ENCODE data around the gene LY6G5C. TPM values are rescaled to one million over a fixed set of nuclear protein-coding genes. Genes with fewer than 3 reads are reported as not detected.

Gene LY6G5C
- total and polyA plus RNA-seq, 4 donors: 0.40 to 13.1 (median 5.9) TPM

GRCh38 chr6:31658158-31658688, 22.6 kb downstream of the LY6G5C start:
- H3K27ac ChIP-seq (ENCODE audit: low read depth, low read length): no peak overlapping the region
- no peak for DNase-seq (ENCODE audit: low read depth in 4 of 6, low spot score in 6 of 6)
- H3K4me1 ChIP-seq (ENCODE audit: control insufficient read depth, insufficient read depth, low read length): peaks cover 45% of the 10 kb centered on the region
- no peaks in the 10 kb centered on the region for H3K9me3 ChIP-seq (ENCODE audit: control insufficient read depth, insufficient read depth, low read length)
- 91% methylated on average over 2 of the region's 4 CpGs for WGBS (ENCODE audit: insufficient coverage)
- H3K4me3 ChIP-seq (ENCODE audit: low read depth, low read length): no peak overlapping the region
- H3K36me3 ChIP-seq (ENCODE audit: control insufficient read depth, insufficient read depth, low read length): peaks cover 42% of the 10 kb centered on the region
- no peaks in the 10 kb centered on the region for H3K27me3 ChIP-seq (ENCODE audit: control insufficient read depth, insufficient read depth, low read length)

GRCh38 chr6:31657406-31658157, 23.3 kb downstream of the LY6G5C start:
- Histone ChIP-seq H3K36me3 (ENCODE audit: control insufficient read depth, insufficient read depth, low read length) (peaks cover 38% of the 10 kb centered on the region), H3K9me3 (ENCODE audit: control insufficient read depth, insufficient read depth, low read length) (no peaks in the 10 kb centered on the region), H3K27ac (ENCODE audit: low read depth, low read length) (no peak overlapping the region), H3K4me1 (ENCODE audit: control insufficient read depth, insufficient read depth, low read length) (peaks cover 43% of the 10 kb centered on the region), H3K27me3 (ENCODE audit: control insufficient read depth, insufficient read depth, low read length) (no peaks in the 10 kb centered on the region), H3K4me3 (ENCODE audit: low read depth, low read length) (no peak overlapping the region)
- WGBS (ENCODE audit: insufficient coverage): 93% methylated on average over 2 of the region's 6 CpGs
- no peak for DNase-seq (ENCODE audit: low read depth in 4 of 6, low spot score in 6 of 6)

- H3K27ac ChIP-seq (ENCODE audit: low read depth, low read length): no peak within 1 kb of the TSS
- WGBS (ENCODE audit: insufficient coverage): 100% methylated on average over 4 of the region's 8 CpGs
- no peaks in the 10 kb centered on the region for H3K9me3 ChIP-seq (ENCODE audit: control insufficient read depth, insufficient read depth, low read length)
- peaks cover 40% of the 10 kb centered on the region for H3K4me1 ChIP-seq (ENCODE audit: control insufficient read depth, insufficient read depth, low read length)
- no peak for DNase-seq (ENCODE audit: low read depth in 4 of 6, low spot score in 6 of 6)
- peaks cover 25% of the 10 kb centered on the region for H3K36me3 ChIP-seq (ENCODE audit: control insufficient read depth, insufficient read depth, low read length)
- no peaks in the 10 kb centered on the region for H3K27me3 ChIP-seq (ENCODE audit: control insufficient read depth, insufficient read depth, low read length)
- no peak within 1 kb of the TSS for H3K4me3 ChIP-seq (ENCODE audit: low read depth, low read length)
Observed at GRCh38 chr6:31655349-31656237, 25.3 kb downstream of the LY6G5C start, which contains the start of gene APOM. Gene APOM (plus strand): TSS chr6:31655894. CDS start chr6:31655967, 73 bp downstream.

GRCh38 chr6:31654574-31655348, 26.1 kb downstream of the LY6G5C start:
- H3K27ac ChIP-seq (ENCODE audit: low read depth, low read length): no peak overlapping the region
- 100% methylated on average over 1 of the region's 8 CpGs for WGBS (ENCODE audit: insufficient coverage)
- no peaks in the 10 kb centered on the region for H3K9me3 ChIP-seq (ENCODE audit: control insufficient read depth, insufficient read depth, low read length)
- no peaks in the 10 kb centered on the region for H3K27me3 ChIP-seq (ENCODE audit: control insufficient read depth, insufficient read depth, low read length)
- peaks cover 25% of the 10 kb centered on the region for H3K36me3 ChIP-seq (ENCODE audit: control insufficient read depth, insufficient read depth, low read length)
- DNase-seq (ENCODE audit: low read depth in 4 of 6, low spot score in 6 of 6): no peak
- no peak overlapping the region for H3K4me3 ChIP-seq (ENCODE audit: low read depth, low read length)
- peaks cover 34% of the 10 kb centered on the region for H3K4me1 ChIP-seq (ENCODE audit: control insufficient read depth, insufficient read depth, low read length)

- peak overlapping the region; percentile 98 for H3K4me3 ChIP-seq (ENCODE audit: low read depth, low read length)
- 1% methylated on average over 20 of the region's 37 CpGs for WGBS (ENCODE audit: insufficient coverage)
Observed at GRCh38 chr6:31652925-31653724, 27.7 kb downstream of the LY6G5C start.

GRCh38 chr6:31651602-31652191, 29.2 kb downstream of the LY6G5C start:
- peak overlapping the region; percentile 99 for H3K27ac ChIP-seq (ENCODE audit: low read depth, low read length)
- peaks cover 29% of the 10 kb centered on the region for H3K36me3 ChIP-seq (ENCODE audit: control insufficient read depth, insufficient read depth, low read length)
- 5% methylated on average over 25 of the region's 29 CpGs for WGBS (ENCODE audit: insufficient coverage)
- no peaks in the 10 kb centered on the region for H3K9me3 ChIP-seq (ENCODE audit: control insufficient read depth, insufficient read depth, low read length)
- H3K27me3 ChIP-seq (ENCODE audit: control insufficient read depth, insufficient read depth, low read length): no peaks in the 10 kb centered on the region
- peak overlapping the region; percentile 98 for H3K4me3 ChIP-seq (ENCODE audit: low read depth, low read length)
- peaks cover 18% of the 10 kb centered on the region for H3K4me1 ChIP-seq (ENCODE audit: control insufficient read depth, insufficient read depth, low read length)
- DNase-seq (ENCODE audit: low read depth in 4 of 6, low spot score in 6 of 6): no peak

More at GRCh38 chr6:31652925-31653724, 27.7 kb downstream of the LY6G5C start:
- peak overlapping the region; percentile 99 for H3K27ac ChIP-seq (ENCODE audit: low read depth, low read length)
- H3K27me3 ChIP-seq (ENCODE audit: control insufficient read depth, insufficient read depth, low read length): no peaks in the 10 kb centered on the region
- peaks cover 24% of the 10 kb centered on the region for H3K36me3 ChIP-seq (ENCODE audit: control insufficient read depth, insufficient read depth, low read length)
- H3K4me1 ChIP-seq (ENCODE audit: control insufficient read depth, insufficient read depth, low read length): peaks cover 19% of the 10 kb centered on the region
- no peaks in the 10 kb centered on the region for H3K9me3 ChIP-seq (ENCODE audit: control insufficient read depth, insufficient read depth, low read length)
- DNase-seq (ENCODE audit: low read depth in 4 of 6, low spot score in 6 of 6): no peak

- Histone ChIP-seq H3K4me3 (ENCODE audit: low read depth, low read length) (no peak overlapping the region), H3K9me3 (ENCODE audit: control insufficient read depth, insufficient read depth, low read length) (no peaks in the 10 kb centered on the region), H3K27ac (ENCODE audit: low read depth, low read length) (no peak overlapping the region), H3K27me3 (ENCODE audit: control insufficient read depth, insufficient read depth, low read length) (no peaks in the 10 kb centered on the region), H3K36me3 (ENCODE audit: control insufficient read depth, insufficient read depth, low read length) (peaks cover 86% of the 10 kb centered on the region), H3K4me1 (ENCODE audit: control insufficient read depth, insufficient read depth, low read length) (no peaks in the 10 kb centered on the region)
- whole genome bisulfite sequencing (ENCODE audit: insufficient coverage): 98% methylated on average over 8 of the region's 9 CpGs
- no peak for DNase-seq (ENCODE audit: low read depth in 4 of 6, low spot score in 6 of 6)
Observed at GRCh38 chr6:31645325-31645724, 35.5 kb downstream of the LY6G5C start.

- Histone ChIP-seq H3K4me1 (ENCODE audit: control insufficient read depth, insufficient read depth, low read length) (no peaks in the 10 kb centered on the region), H3K4me3 (ENCODE audit: low read depth, low read length) (no peak overlapping the region), H3K27me3 (ENCODE audit: control insufficient read depth, insufficient read depth, low read length) (no peaks in the 10 kb centered on the region), H3K27ac (ENCODE audit: low read depth, low read length) (no peak overlapping the region), H3K36me3 (ENCODE audit: control insufficient read depth, insufficient read depth, low read length) (peaks cover 92% of the 10 kb centered on the region), H3K9me3 (ENCODE audit: control insufficient read depth, insufficient read depth, low read length) (no peaks in the 10 kb centered on the region)
- 83% methylated on average over 10 of the region's 17 CpGs for WGBS (ENCODE audit: insufficient coverage)
- no peak for DNase-seq (ENCODE audit: low read depth in 4 of 6, low spot score in 6 of 6)
Observed at GRCh38 chr6:31643818-31644454, 36.9 kb downstream of the LY6G5C start.

Measured in spinal cord (tissue), 10 donors.